ENCODE measurements around the gene MPP3. TPM values are rescaled to one million over a fixed set of nuclear protein-coding genes. Genes with fewer than 3 reads are reported as not detected.

The MPP3 gene
- total RNA-seq, 1 experiment from 2014 or later: 34.3 TPM

DNA sequence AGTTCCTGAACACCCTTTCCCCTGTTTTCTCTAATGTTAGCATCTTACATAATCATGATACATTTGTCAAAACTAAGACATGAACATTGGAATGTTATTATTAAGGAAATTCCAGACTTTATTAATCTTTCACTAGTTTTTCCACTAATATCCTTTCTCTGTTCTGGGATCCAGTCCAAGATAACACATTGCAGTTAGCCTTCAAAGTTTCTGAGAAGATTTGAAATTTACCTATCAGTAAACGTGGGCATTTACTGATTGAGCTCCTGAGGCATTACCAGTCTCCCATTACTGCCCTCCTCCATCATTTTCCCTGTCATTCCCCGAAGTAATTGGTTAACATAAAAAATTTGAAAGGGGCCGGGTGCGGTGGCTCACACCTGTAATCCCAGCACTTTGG is 8.3 kb upstream of the MPP3 start:
- intact Hi-C loops (cut with micrococcal nuclease): no loop called here
- no peak overlapping the region for H2AFZ ChIP-seq (ENCODE audit: low read length)
- H3K9me2 ChIP-seq (replicated peaks; ENCODE audit: low read length): no peaks in the 10 kb centered on the region
- H3K4me1 ChIP-seq (ENCODE audit: insufficient read depth, low read length): peaks cover 38% of the 10 kb centered on the region
- H3K79me2 ChIP-seq (ENCODE audit: low read length): no peaks in the 10 kb centered on the region
- POLR2A ChIA-PET (ENCODE audit: unreplicated experiment): no interaction called here
- ATAC-seq: no peak
- no peaks in the 10 kb centered on the region for H3K36me3 ChIP-seq (ENCODE audit: low read depth, low read length)
- peaks cover 4% of the 10 kb centered on the region for H3F3A ChIP-seq (ENCODE audit: low read length, unreplicated experiment)
- TF ChIP-seq EZH2phosphoT487 (IDR thresholded peaks at IDR 0.05; ENCODE audit: borderline replicate concordance, low read length) (no peak), CTCF (conservative IDR thresholded peaks at IDR 0.05; ENCODE audit: low read depth, low read length) (no peak), EZH2 (IDR thresholded peaks at IDR 0.05; ENCODE audit: low read length, unreplicated experiment) (no peak)
- no peaks in the 10 kb centered on the region for H3K27me3 ChIP-seq (ENCODE audit: low read length)
- H3K9me3 ChIP-seq (ENCODE audit: low read length): no peaks in the 10 kb centered on the region
- no peaks in the 10 kb centered on the region for H4K20me1 ChIP-seq (ENCODE audit: low read length)
- H3K4me2 ChIP-seq (ENCODE audit: low read length): peak overlapping the region; percentile 69
- H3K9ac ChIP-seq (ENCODE audit: low read length): no peak overlapping the region
- BruUV-seq (replicated peaks): no TSS peak
- H3K4me3 ChIP-seq (ENCODE audit: low read length): no peak overlapping the region
- CTCF ChIA-PET: no interaction called here
- DNase-seq: no peak
- H3K27ac ChIP-seq (ENCODE audit: low read length): no peak overlapping the region

DNA sequence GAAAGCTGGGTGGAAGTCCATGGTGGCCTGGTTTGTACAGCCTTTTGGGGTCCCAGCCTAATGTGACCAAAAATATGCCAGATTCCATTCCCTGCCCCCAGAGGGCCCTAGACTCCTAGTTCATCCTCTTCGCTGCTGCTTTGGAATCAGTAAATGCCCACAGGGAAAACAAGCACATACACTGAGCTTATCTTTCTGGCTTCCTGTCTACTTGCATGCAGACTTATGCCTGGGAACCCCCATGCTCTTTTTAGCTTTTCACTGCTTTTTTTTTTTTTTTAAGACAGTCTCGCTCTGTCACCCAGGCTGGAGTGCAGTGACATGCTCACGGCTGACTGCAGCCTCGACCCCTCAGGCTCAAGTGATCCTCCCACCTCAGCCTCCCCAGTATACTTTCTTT is 7.9 kb upstream of the MPP3 start:
- Histone ChIP-seq H3K36me3 (ENCODE audit: low read depth, low read length) (no peaks in the 10 kb centered on the region), H2AFZ (ENCODE audit: low read length) (no peak overlapping the region), H3K27ac (ENCODE audit: low read length) (no peak overlapping the region), H3K9ac (ENCODE audit: low read length) (no peak overlapping the region), H3K79me2 (ENCODE audit: low read length) (no peaks in the 10 kb centered on the region), H4K20me1 (ENCODE audit: low read length) (no peaks in the 10 kb centered on the region), H3K27me3 (ENCODE audit: low read length) (no peaks in the 10 kb centered on the region), H3K4me3 (ENCODE audit: low read length) (no peak overlapping the region), H3K9me2 (replicated peaks; ENCODE audit: low read length) (no peaks in the 10 kb centered on the region), H3F3A (ENCODE audit: low read length, unreplicated experiment) (peaks cover 4% of the 10 kb centered on the region), H3K4me1 (ENCODE audit: insufficient read depth, low read length) (peaks cover 35% of the 10 kb centered on the region), H3K9me3 (ENCODE audit: low read length) (no peaks in the 10 kb centered on the region), H3K4me2 (ENCODE audit: low read length) (peak overlapping the region; percentile 81)
- ChIA-PET CTCF (interaction anchor here (0.7 kb wide), 1 partner anchor 24 kb away, joined by 6 read pairs; no protein-coding TSS in a partner anchor), POLR2A (ENCODE audit: unreplicated experiment) (interaction anchor here (0.7 kb wide), 1 partner anchor 297 kb away, joined by 6 read pairs; no protein-coding TSS in a partner anchor)
- intact Hi-C loops (cut with micrococcal nuclease): no loop called here
- ATAC-seq: no peak
- TF ChIP-seq CTCF (conservative IDR thresholded peaks at IDR 0.05; ENCODE audit: low read depth, low read length) (peak; percentile 56), EZH2phosphoT487 (IDR thresholded peaks at IDR 0.05; ENCODE audit: borderline replicate concordance, low read length) (no peak), EZH2 (IDR thresholded peaks at IDR 0.05; ENCODE audit: low read length, unreplicated experiment) (no peak)
- no TSS peak for BruUV-seq (replicated peaks)
- DNase-seq: peak; percentile 26

DNA sequence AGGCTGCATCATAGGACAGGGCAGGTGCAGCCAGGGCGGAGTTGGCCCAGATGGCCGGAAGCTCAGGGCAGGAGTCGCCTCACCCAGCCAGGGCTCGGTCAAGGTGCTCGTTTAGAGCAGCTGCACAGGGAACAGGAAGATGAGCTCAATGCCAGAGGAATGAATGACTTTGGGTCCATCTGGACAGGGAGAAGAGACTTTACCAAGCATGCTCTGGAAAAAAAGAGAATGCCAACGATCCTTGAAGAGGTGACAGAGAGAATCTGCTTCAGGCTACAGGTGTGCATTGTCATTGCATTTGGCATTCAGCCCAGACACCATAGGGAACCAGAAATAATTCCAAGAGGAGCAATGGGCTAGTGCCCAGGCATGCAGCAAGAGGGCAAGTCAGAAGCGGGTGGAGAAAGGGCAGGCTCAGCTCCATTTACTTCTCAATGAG is 6.7 kb upstream of the MPP3 start:
- peaks cover 35% of the 10 kb centered on the region for H3K4me1 ChIP-seq (ENCODE audit: insufficient read depth, low read length)
- H2AFZ ChIP-seq (ENCODE audit: low read length): peak overlapping the region; percentile 69
- ChIA-PET CTCF (no interaction called here), POLR2A (ENCODE audit: unreplicated experiment) (interaction anchor here (0.6 kb wide), 1 partner anchor 84 kb away, joined by 4 read pairs; no protein-coding TSS in a partner anchor)
- no peaks in the 10 kb centered on the region for H4K20me1 ChIP-seq (ENCODE audit: low read length)
- H3K9me3 ChIP-seq (ENCODE audit: low read length): no peaks in the 10 kb centered on the region
- no TSS peak for BruUV-seq (replicated peaks)
- ATAC-seq: peak; percentile 78
- peak overlapping the region; percentile 81 for H3K4me2 ChIP-seq (ENCODE audit: low read length)
- H3K36me3 ChIP-seq (ENCODE audit: low read depth, low read length): no peaks in the 10 kb centered on the region
- H3K9ac ChIP-seq (ENCODE audit: low read length): no peak overlapping the region
- H3K9me2 ChIP-seq (replicated peaks; ENCODE audit: low read length): no peaks in the 10 kb centered on the region
- H3K27ac ChIP-seq (ENCODE audit: low read length): peak overlapping the region; percentile 58
- DNase-seq: peak; percentile 81
- peak overlapping the region; percentile 55 for H3K4me3 ChIP-seq (ENCODE audit: low read length)
- H3K79me2 ChIP-seq (ENCODE audit: low read length): no peaks in the 10 kb centered on the region
- peaks cover 4% of the 10 kb centered on the region for H3F3A ChIP-seq (ENCODE audit: low read length, unreplicated experiment)
- no peaks in the 10 kb centered on the region for H3K27me3 ChIP-seq (ENCODE audit: low read length)
- intact Hi-C loops (cut with micrococcal nuclease): no loop called here
- no peak for TF ChIP-seq CTCF (conservative IDR thresholded peaks at IDR 0.05; ENCODE audit: low read depth, low read length)
- TF ChIP-seq EZH2phosphoT487 (IDR thresholded peaks at IDR 0.05; ENCODE audit: borderline replicate concordance, low read length): no peak
- no peak for TF ChIP-seq EZH2 (IDR thresholded peaks at IDR 0.05; ENCODE audit: low read length, unreplicated experiment)
